HepG2 (cell line): ENCODE measurements around the gene SAYSD1. TPM values are rescaled to one million over a fixed set of nuclear protein-coding genes. Genes with fewer than 3 reads are reported as not detected.

Experiments
- BORCS8-MEF2B ChIP-seq: sonication (generic); formaldehyde crosslinking; IDR thresholded peaks from 2 replicates; pipeline ENCODE4 v1.8.0; 2022; ENCODE audit warnings: mild to moderate bottlenecking, missing genetic modification reagents
- CENPX ChIP-seq: sonication (generic); formaldehyde crosslinking; IDR thresholded peaks from 2 replicates; pipeline ENCODE4 v1.9.0; 2021; ENCODE audit warnings: mild to moderate bottlenecking, missing genetic modification reagents, moderate library complexity
- EHMT2 ChIP-seq: fragments of 200-600 bp; sonication (generic); IDR thresholded peaks from 2 replicates; pipeline ENCODE4 v1.7.0; 2017; ENCODE audit warnings: antibody characterized with exemption, low read depth, low read length, borderline replicate concordance
- ELK4 ChIP-seq: sonication (generic); formaldehyde crosslinking; IDR thresholded peaks from 2 replicates; pipeline ENCODE4 v1.9.0; 2021; ENCODE audit warnings: missing genetic modification reagents, borderline replicate concordance
- FLYWCH1 ChIP-seq: sonication (generic); formaldehyde crosslinking; IDR thresholded peaks from 2 replicates; pipeline ENCODE4 v1.8.1; 2023; ENCODE audit warnings: mild to moderate bottlenecking, missing genetic modification reagents
- HMG20A ChIP-seq: IDR thresholded peaks from 2 replicates; pipeline ENCODE4 v1.6.1; 2016; ENCODE audit warnings: borderline replicate concordance
- HMGXB4 ChIP-seq, 2 experiments: sonication (generic) in 1 of 2; formaldehyde crosslinking in 1 of 2; IDR thresholded peaks; 2 replicates each; pipeline versions ENCODE4 v1.4.0 to v1.6.1; 2018 to 2020; ENCODE audit warnings: missing genetic modification reagents in 2 of 2, borderline replicate concordance in 1 of 2, low read depth in 1 of 2, mild to moderate bottlenecking in 1 of 2, missing biosample characterization in 1 of 2
- RBM39 ChIP-seq: fragments of 200-400 bp; formaldehyde crosslinking; IDR thresholded peaks from one replicate; pipeline ENCODE4 v1.6.1; 2018; ENCODE audit warnings: antibody characterized with exemption, mild to moderate bottlenecking, low read depth, low read length; ENCODE audit not compliant: poor library complexity, severe bottlenecking
- SIN3A ChIP-seq: IDR thresholded peaks from 2 replicates; pipeline ENCODE4 v1.6.1; 2011; ENCODE audit warnings: low read depth, mild to moderate bottlenecking, control low read depth, low read length, borderline replicate concordance
- SIX4 ChIP-seq: sonication (generic); formaldehyde crosslinking; IDR thresholded peaks from 2 replicates; pipeline ENCODE4 v1.4.0; 2020; ENCODE audit warnings: missing genetic modification reagents
- SUZ12 ChIP-seq: fragments of 150-350 bp; IDR thresholded peaks from 2 replicates; pipeline ENCODE4 v1.6.1; 2014; ENCODE audit warnings: low read depth, low read length
- TRIM22 ChIP-seq: fragments of 450-650 bp; IDR thresholded peaks from 2 replicates; pipeline ENCODE4 v1.6.1; 2017
- ZBTB38 ChIP-seq: sonication (generic); formaldehyde crosslinking; IDR thresholded peaks from 2 replicates; pipeline ENCODE4 v1.5.1; 2020; ENCODE audit warnings: mild to moderate bottlenecking, missing genetic modification reagents
- ZBTB7A ChIP-seq: sonication (generic); formaldehyde crosslinking; IDR thresholded peaks from 2 replicates; pipeline ENCODE4 v1.8.0; 2022; ENCODE audit warnings: mild to moderate bottlenecking, missing genetic modification reagents
- ZNF264 ChIP-seq: sonication (generic); formaldehyde crosslinking; IDR thresholded peaks from 2 replicates; pipeline ENCODE4 v1.4.0; 2020; ENCODE audit warnings: missing genetic modification reagents
- ZNF343 ChIP-seq: sonication (generic); formaldehyde crosslinking; IDR thresholded peaks from 2 replicates; pipeline ENCODE4 v1.4.0; 2020; ENCODE audit warnings: mild to moderate bottlenecking, missing genetic modification reagents
- ZNF543 ChIP-seq: sonication (generic); formaldehyde crosslinking; IDR thresholded peaks from 2 replicates; pipeline ENCODE4 v1.4.0; 2020; ENCODE audit warnings: mild to moderate bottlenecking, missing genetic modification reagents
- ZNF546 ChIP-seq: sonication (generic); formaldehyde crosslinking; conservative IDR thresholded peaks from 2 replicates; pipeline ENCODE4 v1.8.1; 2023; ENCODE audit warnings: mild to moderate bottlenecking, missing genetic modification reagents
- ZNF800 ChIP-seq: sonication (generic); formaldehyde crosslinking; IDR thresholded peaks from 2 replicates; pipeline ENCODE4 v1.4.0; 2020; ENCODE audit warnings: missing genetic modification reagents
- polyA plus RNA-seq, 8 experiments: library from polyadenylated mRNA; depleted of rRNA in 3 of 8; stranded (reverse) in 7 of 8; unstranded in 1 of 8; fragments of >200 nt; fragmentation: Illumina TruSeq in 4 of 8; extraction: Trizol in 4 of 8; gene quantifications; 2 replicates each; pipeline versions ENCODE4 v1.2.1 to v1.2.3, GENCODE V29; 2011 to 2016; ENCODE audit warnings: low read depth in 4 of 8, missing spikeins in 1 of 8, mixed read lengths in 1 of 8; ENCODE audit not compliant: insufficient read depth in 1 of 8
- total RNA-seq, 5 experiments: library from RNA; depleted of rRNA; stranded (reverse); fragments of >200 nt; fragmentation: Illumina TruSeq; extraction: Trizol; gene quantifications; 2 replicates each; pipeline ENCODE4 v1.2.3, GENCODE V29; 2016; ENCODE audit warnings: low read depth in 1 of 5

Gene SAYSD1
- total and polyA plus RNA-seq, 2 of the 13 experiments (the other 11 are each of a cell fraction or from before 2014, with no cell fraction given): 10.1 to 16.0 TPM

GRCh38 chr6:39114704-39115599, at the start of gene SAYSD1 (continued):
- TF ChIP-seq HMGXB4 (CRISPR knock-in tag; IDR thresholded peaks at IDR 0.05; ENCODE audit: borderline replicate concordance in 1 of 2, low read depth in 1 of 2) (peak; percentile 47 to 83), ZNF543 (CRISPR knock-in tag) (peak; percentile 95), SIN3A (0 out of 2 replicates have a peak, but pooled peaks have one; percentile 58), ZNF264 (CRISPR knock-in tag) (peak; percentile 90), ZBTB38 (CRISPR knock-in tag) (peak; percentile 28; the same call in 1 of the 2 replicates), SUZ12 (no peak), ZBTB7A (peak; percentile 96), BORCS8-MEF2B (CRISPR knock-in tag) (peak; percentile 99), RBM39 (peak; percentile 81), ELK4 (CRISPR knock-in tag) (peak; percentile 49; the same call in 1 of the 2 replicates), ZNF343 (CRISPR knock-in tag) (peak; percentile 91), FLYWCH1 (CRISPR knock-in tag) (peak; percentile 99), ZNF800 (CRISPR knock-in tag) (peak; percentile 98), ZNF546 (CRISPR knock-in tag) (peak; percentile 99), SIX4 (no peak), TRIM22 (no peak), CENPX (CRISPR knock-in tag) (no peak), HMG20A (no peak), EHMT2 (no peak; the same call in 1 of the 2 replicates)
